ENCODE results near the gene PGAM5.
"Not testable (repeated sequence)": the region's sequence is repeated elsewhere in the genome, so short reads cannot be mapped to it uniquely, and the experiment has no call there.

Gene PGAM5

GRCh38 chr12:132689227-132689626 lies 21.4 kb upstream of the PGAM5 start:
- no peak for DNase-seq

- DNase-seq, result no peak
These were observed 20.5 kb upstream of the PGAM5 start for GRCh38 chr12:132690112-132690511.

- not testable (repeated sequence) for DNase-seq
These were observed 18.6 kb upstream of the PGAM5 start for GRCh38 chr12:132692030-132692429.

- not testable (repeated sequence) for DNase-seq
These were observed 15.8 kb upstream of the PGAM5 start for GRCh38 chr12:132694888-132695287.

GRCh38 chr12:132695431-132695830 lies 15.2 kb upstream of the PGAM5 start:
- DNase-seq, result no peak

- DNase-seq, result no peak
These were observed 12.3 kb upstream of the PGAM5 start for GRCh38 chr12:132698341-132698740.

- DNase-seq, result no peak
These were observed 10.3 kb upstream of the PGAM5 start for GRCh38 chr12:132700212-132700822.

- DNase-seq, result no peak
These were observed 8.0 kb upstream of the PGAM5 start for GRCh38 chr12:132702640-132703039.

GRCh38 chr12:132703641-132704040 lies 7.0 kb upstream of the PGAM5 start:
- no peak for DNase-seq

GRCh38 chr12:132707241-132707640 lies 3.4 kb upstream of the PGAM5 start:
- DNase-seq, result no peak

- DNase-seq, result no peak
These were observed 2.5 kb upstream of the PGAM5 start for GRCh38 chr12:132708150-132708549.

GRCh38 chr12:132710043-132710404 lies 618 bp upstream of the PGAM5 start:
- DNase-seq, result no peak

GRCh38 chr12:132711080-132711843 lies 620 bp downstream of the PGAM5 start:
- DNase-seq, result peak; percentile 27

- DNase-seq, result no peak
These were observed 2.5 kb downstream of the PGAM5 start for GRCh38 chr12:132713123-132713522.

- DNase-seq, result no peak
These were observed 5.2 kb downstream of the PGAM5 start for GRCh38 chr12:132715874-132716273.

- no peak for DNase-seq
These were observed 5.7 kb downstream of the PGAM5 start for GRCh38 chr12:132716356-132716755.

GRCh38 chr12:132717011-132717410 lies 6.4 kb downstream of the PGAM5 start:
- DNase-seq, result no peak

- no peak for DNase-seq
These were observed 7.1 kb downstream of the PGAM5 start for GRCh38 chr12:132717531-132718387.

- no peak for DNase-seq
These were observed 8.0 kb downstream of the PGAM5 start for GRCh38 chr12:132718644-132719043.

GRCh38 chr12:132719141-132719953 lies 8.7 kb downstream of the PGAM5 start:
- no peak for DNase-seq

GRCh38 chr12:132719954-132720324 lies 9.3 kb downstream of the PGAM5 start:
- DNase-seq, result no peak

- no peak for DNase-seq
These were observed 10.1 kb downstream of the PGAM5 start for GRCh38 chr12:132720606-132721345.

All from NCI-H510A (cell line).